Left cardiac atrium (tissue), 4 donors: Measurements from ENCODE around the gene RFTN2. TPM values are rescaled to one million over a fixed set of nuclear protein-coding genes. Genes with fewer than 3 reads are reported as not detected.
"Not testable (repeated sequence)": the region's sequence is repeated elsewhere in the genome, so short reads cannot be mapped to it uniquely, and the experiment has no call there.

Experiments used
- ATAC-seq, 2 donors: fragments of 200-7000 bp; cut with Tn5 transposase; one replicate each; pipeline ENCODE4 v1.9.1; 2020; ENCODE audit warnings: mild to moderate bottlenecking in 2 of 2, moderate library complexity in 2 of 2
- DNase-seq: peaks from one replicate; pipeline ENCODE4 v3.0.0-alpha.2; 2020
- intact Hi-C, 2 donors: fragments of 100-400 bp; cut with DNase I; formaldehyde crosslinking; loops; one replicate each; pipeline versions ENCODE4 v1.14.1 to v1.15.1; 2022 to 2023
- long read RNA-seq: library from polyadenylated mRNA; unstranded; transcript quantifications from one replicate; pipeline ENCODE4 v2.0.0, GENCODE V29; 2021
- total RNA-seq, 2 donors: library from RNA; stranded (reverse); fragmentation: NEBNext Ultra II Directional; extraction: Animal tissue kit (Norgen Biotek cat#: 25700); gene quantifications; one replicate each; pipeline ENCODE4 v1.2.1, GENCODE V29; 2021
- donor health status: DM: no; HTN: yes; CAD: no.
- donor health status: DM: no; HTN: yes; CAD: no; lungs with severe emphysema.
- donor health status: DM: yes; HTN: yes; CAD: no.
- donor health status: Dilated cardiomyopathy.

Gene RFTN2
- 1 to 10 TPM; 3.9 to 8.6 TPM for total RNA-seq
- long read RNA-seq = 0 reads

DNA sequence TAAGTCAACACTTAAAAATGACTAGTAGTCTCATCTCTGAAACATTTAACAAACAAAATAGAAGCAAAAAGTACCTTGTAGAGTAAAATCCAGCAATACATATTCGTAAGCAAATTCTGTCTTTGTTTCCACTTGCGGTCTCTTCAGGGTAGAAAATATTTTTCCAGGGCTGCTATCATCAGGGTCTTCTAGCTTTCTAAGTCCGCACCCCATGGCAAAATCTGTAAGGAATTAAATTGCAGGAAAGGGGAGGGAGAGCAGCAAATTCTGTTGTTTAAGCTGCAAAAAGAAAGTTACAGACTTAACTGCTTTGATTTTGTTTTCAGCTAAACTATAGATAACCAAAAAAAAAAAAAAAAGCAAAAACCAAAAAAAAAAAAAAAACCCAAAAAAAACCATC is at the start of gene RFTN2:
Gene RFTN2 (minus strand): TSS at position 342 of the 400 bp plus-strand sequence. CDS start 129 bp downstream, at position 213.
- ATAC-seq = no peak
- intact Hi-C loops = no loop called here
- DNase-seq = no peak

GRCh38 chr2:197717863-197718262 is 42.5 kb upstream of the RFTN2 start:
- intact Hi-C loops = no loop called here
- DNase-seq (no peak), ATAC-seq (no peak)

DNA sequence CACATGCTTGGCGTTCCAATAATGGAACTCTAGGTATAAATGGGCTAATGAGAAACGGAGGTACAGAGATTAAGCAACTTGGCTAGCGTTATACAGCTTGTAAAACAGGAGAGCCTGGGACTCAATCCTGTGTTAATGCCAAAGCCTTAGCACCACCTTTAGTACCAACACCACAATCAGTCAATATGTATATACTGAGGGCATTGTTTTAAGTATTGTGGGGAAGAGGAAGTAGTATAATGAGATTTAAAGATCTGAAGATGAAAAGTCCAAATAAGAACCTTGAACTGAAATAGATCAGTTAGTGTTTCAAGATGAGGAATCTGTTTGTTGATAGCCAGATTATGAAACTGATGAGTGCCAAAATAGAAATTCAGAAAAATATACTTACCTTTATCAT is 37.9 kb upstream of the RFTN2 start:
- ATAC-seq = no peak
- no peak for DNase-seq
- intact Hi-C loops = no loop called here

- intact Hi-C loops = no loop called here
- DNase-seq (no peak), ATAC-seq (no peak)
Observed at GRCh38 chr2:197711578-197711977, 36.2 kb upstream of the RFTN2 start.

- intact Hi-C loops = no loop called here
- no peak for ATAC-seq
- no peak for DNase-seq
Observed at GRCh38 chr2:197710424-197711042, 35.1 kb upstream of the RFTN2 start.

DNA sequence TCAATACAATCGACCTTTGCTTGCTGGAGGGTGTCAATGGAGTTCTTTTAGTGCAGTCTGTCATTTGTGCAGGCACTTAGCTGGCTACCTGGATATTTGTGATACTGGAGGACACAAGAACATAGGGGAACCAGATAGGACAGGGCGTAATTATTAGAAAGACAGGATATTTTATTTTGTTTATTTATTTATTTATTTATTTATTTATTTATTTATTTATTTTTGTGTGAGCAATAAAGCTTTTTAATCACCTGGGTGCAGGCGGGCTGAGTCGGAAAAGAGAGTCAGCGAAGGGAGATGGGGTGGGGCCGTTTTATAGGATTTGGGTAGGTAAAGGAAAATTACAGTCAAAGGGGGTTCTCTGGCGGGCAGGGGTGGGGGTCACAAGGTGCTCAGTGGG is 33.8 kb upstream of the RFTN2 start:
- DNase-seq, ATAC-seq: not testable (repeated sequence)
- intact Hi-C loops = loop anchor here in 1 of 2 donors (10.0 kb wide), 1 partner anchor 66 kb away; no protein-coding TSS in a partner anchor

- intact Hi-C loops = loop anchor here in 1 of 2 donors (10.0 kb wide), 1 partner anchor 66 kb away; no protein-coding TSS in a partner anchor
Observed at GRCh38 chr2:197708331-197708730, 32.9 kb upstream of the RFTN2 start.

GRCh38 chr2:197707316-197708213 is 32.2 kb upstream of the RFTN2 start:
- no peak for ATAC-seq
- intact Hi-C loops = loop anchor here in 1 of 2 donors (10.0 kb wide), 1 partner anchor 67 kb away; no protein-coding TSS in a partner anchor
- no peak for DNase-seq

More at GRCh38 chr2:197708331-197708730, 32.9 kb upstream of the RFTN2 start:
- DNase-seq (no peak), ATAC-seq (no peak)

DNA sequence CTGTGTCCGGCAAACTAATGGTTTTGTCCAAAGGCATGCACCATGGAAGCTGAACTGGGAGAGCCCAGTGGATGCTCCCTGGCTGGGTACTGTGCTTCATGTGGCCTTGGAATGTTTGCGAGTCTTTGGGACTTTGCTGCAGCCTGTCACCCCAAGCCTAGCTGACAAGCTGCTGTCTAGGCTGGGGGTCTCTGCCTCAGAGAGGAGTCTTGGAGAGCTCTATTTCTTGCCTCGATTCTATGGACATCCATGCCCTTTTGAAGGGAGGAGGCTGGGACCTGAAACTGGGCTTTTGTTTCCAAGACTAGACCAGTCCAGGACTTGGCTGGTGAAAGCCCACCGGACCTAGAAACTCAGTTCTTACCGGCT is 31.4 kb upstream of the RFTN2 start:
- no peak for ATAC-seq
- no peak for DNase-seq
- intact Hi-C loops = loop anchor here in 1 of 2 donors (10.0 kb wide), 1 partner anchor 68 kb away; no protein-coding TSS in a partner anchor

- intact Hi-C loops = loop anchor here in 1 of 2 donors (10.0 kb wide), 1 partner anchor 69 kb away; no protein-coding TSS in a partner anchor
- peak; percentile 2 to 8 for ATAC-seq
- DNase-seq = peak; percentile 32
Observed at GRCh38 chr2:197705912-197706838, 30.8 kb upstream of the RFTN2 start.

- intact Hi-C loops = loop anchor here in 1 of 2 donors (10.0 kb wide), 1 partner anchor 69 kb away; no protein-coding TSS in a partner anchor
Observed at GRCh38 chr2:197705121-197705911, 29.9 kb upstream of the RFTN2 start, which contains the start of gene MARS2. TSS of gene MARS2 (plus strand) at chr2:197705369. CDS start at chr2:197705406, 37 bp downstream.

GRCh38 chr2:197704434-197705120 is 29.2 kb upstream of the RFTN2 start:
- ATAC-seq (peak; percentile 35 to 38), DNase-seq (no peak)
- intact Hi-C loops = loop anchor here in 1 of 2 donors (10.0 kb wide), 1 partner anchor 70 kb away; no protein-coding TSS in a partner anchor

More at GRCh38 chr2:197705121-197705911, 29.9 kb upstream of the RFTN2 start, which contains the start of gene MARS2:
- DNase-seq (peak; percentile 96), ATAC-seq (peak; percentile 97)

DNA sequence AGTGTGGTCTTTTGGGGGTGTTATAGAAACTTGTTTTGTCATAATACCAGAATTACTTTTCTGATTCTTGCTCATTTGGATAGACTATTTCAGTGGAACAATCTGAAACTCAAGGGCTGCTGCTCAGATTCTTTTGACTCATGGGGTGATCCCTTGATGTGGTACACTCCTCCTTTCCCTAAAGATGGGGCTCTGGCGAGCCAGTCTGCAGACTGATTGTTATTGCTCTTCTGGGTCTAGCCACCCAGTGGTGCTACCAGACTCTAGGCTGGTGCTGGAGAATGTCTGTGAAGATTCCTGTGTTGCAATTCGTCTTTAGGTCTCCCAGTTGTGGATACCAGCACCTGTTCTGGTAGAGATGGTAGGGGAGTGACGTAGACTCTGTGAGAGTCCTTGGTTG is 25.6 kb upstream of the RFTN2 start:
- no peak for DNase-seq
- intact Hi-C loops = loop anchor here in 1 of 2 donors (10.0 kb wide), 1 partner anchor 74 kb away; no protein-coding TSS in a partner anchor
- no peak for ATAC-seq

- DNase-seq, ATAC-seq: not testable (repeated sequence)
- intact Hi-C loops = loop anchor here in 1 of 2 donors (10.0 kb wide), 1 partner anchor 75 kb away; no protein-coding TSS in a partner anchor
Observed at GRCh38 chr2:197699724-197700123, 24.3 kb upstream of the RFTN2 start.

DNA sequence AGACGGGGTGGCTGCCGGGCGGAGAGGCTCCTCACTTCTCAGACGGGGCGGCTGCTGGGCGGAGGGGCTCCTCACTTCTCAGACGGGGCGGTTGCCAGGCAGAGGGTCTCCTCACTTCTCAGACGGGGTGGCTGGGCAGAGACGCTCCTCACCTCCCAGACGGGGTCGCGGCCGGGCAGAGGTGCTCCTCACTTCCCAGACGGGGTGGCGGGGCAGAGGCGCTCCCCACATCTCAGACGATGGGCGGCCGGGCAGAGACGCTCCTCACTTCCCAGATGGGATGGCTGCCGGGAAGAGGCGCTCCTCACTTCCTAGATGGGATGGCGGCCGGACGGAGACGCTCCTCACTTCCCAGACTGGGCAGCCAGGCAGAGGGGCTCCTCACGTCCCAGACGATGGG is 21.2 kb upstream of the RFTN2 start:
- DNase-seq, ATAC-seq, intact Hi-C loops: not testable (repeated sequence)

GRCh38 chr2:197695971-197696370 is 20.6 kb upstream of the RFTN2 start:
- ATAC-seq, DNase-seq, intact Hi-C loops: not testable (repeated sequence)

DNA sequence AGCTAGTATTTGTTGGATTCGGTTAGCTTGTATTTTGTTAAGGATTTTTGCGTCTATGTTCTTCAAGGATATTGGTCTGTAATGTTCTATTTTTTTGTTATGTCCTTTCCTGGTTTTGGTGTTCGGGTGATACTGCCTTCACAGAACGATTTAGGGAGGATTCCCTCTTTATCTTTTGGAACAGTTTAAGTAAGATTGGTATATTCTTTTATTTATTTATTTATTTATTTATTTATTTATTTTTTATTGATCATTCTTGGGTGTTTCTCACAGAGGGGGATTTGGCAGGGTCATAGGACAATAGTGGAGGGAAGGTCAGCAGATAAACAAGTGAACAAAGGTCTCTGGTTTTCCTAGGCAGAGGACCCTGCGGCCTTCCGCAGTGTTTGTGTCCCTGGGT is 19.8 kb upstream of the RFTN2 start:
- intact Hi-C loops, DNase-seq, ATAC-seq: not testable (repeated sequence)
